NCI-H510A treated with DMSO at 0.1 percent for 48 hours (cell line): Measurements from ENCODE around the gene NINL.
"Not testable (repeated sequence)": the region's sequence is repeated elsewhere in the genome, so short reads cannot be mapped to it uniquely, and the experiment has no call there.

Experiments
- DNase-seq: peaks from one replicate; lab custom pipeline; 2025; lab: John Stamatoyannopoulos, UW

Gene NINL

GRCh38 chr20:25584905-25585704, at the start of gene NINL:
NINL (minus strand) TSS chr20:25585531; CDS start chr20:25526587, 58,944 bp downstream.
- DNase-seq = peak; percentile 91

- no peak for DNase-seq
Observed at GRCh38 chr20:25632940-25633790, 47.8 kb upstream of the NINL start.

- DNase-seq = not testable (repeated sequence)
Observed at GRCh38 chr20:25630615-25631014, 45.3 kb upstream of the NINL start.

- DNase-seq = no peak
Observed at GRCh38 chr20:25629816-25630499, 44.6 kb upstream of the NINL start.

- no peak for DNase-seq
Observed at GRCh38 chr20:25626779-25627178, 41.4 kb upstream of the NINL start.

GRCh38 chr20:25624500-25624939, 39.2 kb upstream of the NINL start:
- peak; percentile 73 for DNase-seq

DNA sequence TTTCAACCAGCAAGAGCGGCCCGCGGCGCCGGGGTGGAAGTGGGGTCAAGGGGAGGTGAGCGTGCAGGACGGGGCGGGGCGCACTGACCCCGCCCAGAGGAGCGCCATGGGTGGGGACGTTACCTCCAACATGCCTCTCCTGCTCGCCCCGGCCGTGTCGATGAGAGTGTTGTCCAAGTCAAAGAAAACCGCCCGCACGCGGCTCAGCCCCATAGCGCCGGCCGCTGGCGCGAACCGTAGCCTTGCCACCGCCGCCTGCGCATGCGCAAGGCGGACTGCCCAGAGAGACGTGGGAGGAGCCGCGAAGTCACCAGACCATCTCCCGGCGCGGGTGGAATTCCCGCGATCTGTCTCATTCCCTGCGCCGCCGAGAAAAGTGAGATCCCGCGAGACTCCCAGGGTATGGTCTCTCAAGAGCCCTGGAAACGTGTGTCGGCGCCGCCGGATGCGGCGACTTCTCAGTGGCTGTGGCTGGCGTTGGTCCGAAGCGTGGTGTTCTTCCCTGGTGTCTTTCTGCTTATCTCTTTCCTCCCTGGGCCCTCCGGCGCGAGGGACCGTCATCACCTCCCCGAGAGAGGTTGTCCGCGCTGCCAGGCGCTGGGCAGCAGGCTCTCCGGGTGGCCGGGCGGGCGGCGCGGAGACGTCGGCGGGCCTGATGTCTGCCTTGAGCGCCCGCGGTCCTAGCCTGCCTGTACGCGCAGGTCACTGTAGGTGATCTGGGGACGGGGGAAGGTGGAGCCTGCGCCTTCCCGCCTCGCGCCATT, 38.6 kb upstream of the NINL start, which contains the start of gene NANP:
TSS of gene NANP (minus strand) at position 279 of the 764 bp plus-strand sequence. CDS start at position 213, 66 bp downstream.
- DNase-seq = peak; percentile 98

GRCh38 chr20:25623225-25623735, 37.9 kb upstream of the NINL start:
- DNase-seq = no peak

DNA sequence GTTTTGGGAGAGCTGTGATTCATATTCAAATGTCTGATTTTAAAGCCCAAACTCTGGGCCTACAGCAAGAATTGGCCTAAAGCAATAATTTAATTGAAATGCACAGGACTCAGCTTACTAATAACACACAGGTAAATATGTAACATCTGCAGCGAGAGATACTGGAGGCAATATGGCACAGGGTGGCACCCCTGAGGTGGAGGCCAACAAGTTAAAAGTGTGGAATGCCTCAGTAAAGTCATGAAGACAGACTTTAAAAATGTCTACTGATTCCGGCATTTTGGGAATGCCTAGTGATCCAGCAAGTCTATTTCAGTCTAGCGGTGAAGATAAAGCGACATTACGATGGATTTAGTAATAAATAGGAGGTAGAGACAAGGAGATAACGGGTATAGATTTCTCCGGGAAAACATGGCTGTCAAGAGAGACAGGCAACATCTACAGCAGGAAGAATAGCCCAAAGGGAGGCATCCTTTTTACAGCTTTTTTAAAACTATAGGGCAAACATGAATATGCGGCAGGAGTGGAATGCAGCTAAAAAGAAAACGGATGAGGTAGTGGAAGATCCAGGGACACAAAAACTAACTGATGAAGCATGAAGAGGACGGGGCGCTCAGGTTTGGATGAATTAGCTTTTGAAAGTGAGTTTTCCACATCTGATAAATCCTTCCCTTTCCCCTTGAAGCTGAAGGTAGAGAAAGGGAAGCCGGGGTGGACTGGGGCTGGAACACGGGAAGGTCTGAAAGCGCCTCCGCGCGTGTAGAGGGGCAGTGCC, 37.3 kb upstream of the NINL start:
- no peak for DNase-seq

DNA sequence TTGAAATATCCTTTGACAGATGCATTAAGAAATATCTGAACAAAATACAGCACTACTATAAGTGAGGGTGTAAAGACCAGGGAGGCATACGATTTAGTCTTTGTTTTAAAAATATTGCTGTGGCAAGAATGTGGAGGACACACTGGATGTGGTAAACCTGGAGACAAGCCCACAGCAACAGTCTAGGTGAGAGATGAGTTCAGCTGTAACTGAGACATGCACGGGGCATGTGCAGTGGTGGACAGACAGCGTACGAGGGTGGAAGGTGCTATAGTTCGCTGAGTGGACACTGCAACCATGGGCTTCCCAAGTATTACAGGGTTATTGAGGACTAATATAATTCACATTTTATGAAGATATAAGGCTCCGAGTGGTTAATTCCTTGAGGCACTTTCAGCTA, 36.7 kb upstream of the NINL start:
- DNase-seq = no peak

- DNase-seq = no peak
Observed at GRCh38 chr20:25619514-25619913, 34.2 kb upstream of the NINL start.

- no peak for DNase-seq
Observed at GRCh38 chr20:25608774-25609173, 23.4 kb upstream of the NINL start.

- no peak for DNase-seq
Observed at GRCh38 chr20:25606094-25606695, 20.9 kb upstream of the NINL start.

GRCh38 chr20:25605148-25605547, 19.8 kb upstream of the NINL start:
- DNase-seq = no peak

GRCh38 chr20:25604611-25605010, 19.3 kb upstream of the NINL start:
- DNase-seq = no peak

DNA sequence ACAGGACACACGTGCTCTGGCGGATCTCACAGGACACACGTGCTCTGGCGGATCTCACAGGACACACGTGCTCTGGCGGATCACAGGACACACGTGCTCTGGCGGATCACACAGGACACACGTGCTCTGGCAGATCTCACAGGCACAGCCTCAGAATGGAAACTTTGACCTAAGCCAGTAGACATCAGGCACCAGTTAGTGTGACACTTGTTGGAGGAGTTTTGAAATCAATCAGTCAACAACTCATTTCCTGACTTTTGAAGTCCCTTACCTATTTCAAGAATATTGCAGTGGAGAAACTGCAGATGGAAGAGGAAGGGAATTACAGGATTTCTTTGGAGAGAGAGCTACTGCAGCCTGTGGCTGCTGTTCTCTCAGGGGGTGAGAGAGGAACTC, 17.6 kb upstream of the NINL start:
- DNase-seq = not testable (repeated sequence)

DNA sequence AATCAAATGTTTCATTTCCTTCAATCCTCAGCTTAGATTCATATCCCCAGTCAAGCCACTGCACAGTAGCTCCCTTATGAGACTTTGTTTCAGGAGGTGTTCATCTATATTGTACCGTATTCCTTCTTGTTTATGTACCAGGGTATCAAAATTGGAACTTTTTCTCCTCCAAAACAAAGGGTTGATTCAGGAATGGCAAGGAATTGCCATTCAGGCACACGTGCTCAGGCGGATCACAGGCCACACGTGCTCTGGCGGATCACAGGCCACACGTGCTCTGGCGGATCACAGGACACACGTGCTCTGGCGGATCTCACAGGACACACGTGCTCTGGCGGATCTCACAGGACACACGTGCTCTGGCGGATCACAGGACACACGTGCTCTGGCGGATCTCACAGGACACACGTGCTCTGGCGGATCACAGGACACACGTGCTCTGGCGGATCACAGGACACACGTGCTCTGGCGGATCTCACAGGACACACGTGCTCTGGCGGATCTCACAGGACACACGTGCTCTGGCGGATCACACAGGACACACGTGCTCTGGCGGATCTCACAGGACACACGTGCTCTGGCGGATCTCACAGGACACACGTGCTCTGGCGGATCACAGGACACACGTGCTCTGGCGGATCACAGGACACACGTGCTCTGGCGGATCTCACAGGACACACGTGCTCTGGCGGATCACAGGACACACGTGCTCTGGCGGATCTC, 17.0 kb upstream of the NINL start:
- not testable (repeated sequence) for DNase-seq

DNA sequence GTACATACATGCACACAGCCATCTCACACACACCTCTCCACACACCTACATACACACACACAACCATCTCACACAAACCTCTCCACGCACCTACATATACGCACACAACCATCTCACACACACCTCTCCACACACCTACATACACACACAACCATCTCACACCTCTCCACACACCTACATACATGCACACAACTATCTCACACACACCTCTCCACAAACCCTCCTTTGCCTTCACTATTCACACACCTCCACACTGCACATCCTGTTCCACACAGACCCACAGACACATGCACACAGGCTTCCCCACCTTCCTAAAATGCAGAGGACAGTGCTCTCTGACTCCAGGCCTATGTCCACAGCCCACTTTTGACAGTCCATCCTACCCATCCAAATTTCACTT, 16.3 kb upstream of the NINL start:
- DNase-seq = no peak

- no peak for DNase-seq
Observed at GRCh38 chr20:25600632-25601031, 15.3 kb upstream of the NINL start.
